ENCODE data around the gene GPD2. TPM values are rescaled to one million over a fixed set of nuclear protein-coding genes. Genes with fewer than 3 reads are reported as not detected.
"Not testable (repeated sequence)": the region's sequence is repeated elsewhere in the genome, so short reads cannot be mapped to it uniquely, and the experiment has no call there.

Gene GPD2
- total and polyA plus RNA-seq, 2 donors (not counting 1 experiment from before 2014, with no cell fraction given), result 21.6 to 46.6 TPM

DNA sequence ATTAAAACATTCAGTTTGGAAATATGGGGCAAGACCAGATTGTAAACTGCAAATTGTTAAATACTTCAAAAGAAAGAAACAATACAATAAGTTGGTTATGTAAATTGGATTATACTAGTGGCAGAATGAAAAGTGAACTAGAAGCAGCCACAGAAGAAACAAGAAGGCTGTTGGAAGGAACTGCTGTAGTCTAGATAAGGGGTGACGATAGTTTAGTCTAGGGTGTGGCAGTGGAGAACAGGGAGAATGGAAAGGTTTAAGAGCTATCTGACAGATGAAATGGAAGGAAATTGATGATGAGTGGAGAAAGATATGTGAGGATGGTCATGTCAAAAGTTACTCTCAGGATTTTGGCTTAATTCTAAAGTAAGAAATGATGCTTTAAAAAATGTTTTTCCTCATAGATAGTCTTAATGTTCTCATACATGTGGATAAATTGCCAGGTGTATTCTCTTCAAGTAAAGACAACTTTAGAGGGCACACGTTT lies 179.7 kb downstream of the GPD2 start:
- no peak overlapping the region for H3K9ac ChIP-seq (ENCODE audit: insufficient read depth, low read length)
- H3K4me2 ChIP-seq (ENCODE audit: extremely low read depth, insufficient read depth, low read length), result no peak overlapping the region
- no peaks in the 10 kb centered on the region for H4K20me1 ChIP-seq (ENCODE audit: control insufficient read depth, extremely low read depth, insufficient read depth, low read length)
- TF ChIP-seq EZH2 (IDR thresholded peaks at IDR 0.05; ENCODE audit: low read length, missing control alignments) (no peak), CTCF (conservative IDR thresholded peaks at IDR 0.05 in 1 of 2, IDR thresholded peaks at IDR 0.05 in 1 of 2; ENCODE audit: low read depth in 1 of 2, low read length in 2 of 2) (no peak)
- H3K9me3 ChIP-seq (ENCODE audit: control insufficient read depth, insufficient read depth, low read depth, low read length), result no peaks in the 10 kb centered on the region
- H3K4me1 ChIP-seq (ENCODE audit: control insufficient read depth, extremely low read depth, insufficient read depth, low read length), result no peaks in the 10 kb centered on the region
- no peak overlapping the region for H2AFZ ChIP-seq (ENCODE audit: low read length)
- H3K27ac ChIP-seq (ENCODE audit: insufficient read depth, low read length), result no peak overlapping the region
- no peak overlapping the region for H3K4me3 ChIP-seq (replicated peaks in 1 of 4; ENCODE audit: control extremely low read depth in 1 of 4, insufficient read depth in 1 of 4, low read depth in 3 of 4, low read length in 4 of 4)
- no peaks in the 10 kb centered on the region for H3K27me3 ChIP-seq (ENCODE audit: control insufficient read depth, insufficient read depth, low read length)
- no peaks in the 10 kb centered on the region for H3K36me3 ChIP-seq (ENCODE audit: control insufficient read depth, insufficient read depth, low read length)
- H3K79me2 ChIP-seq (ENCODE audit: control insufficient read depth, insufficient read depth, low read length), result no peaks in the 10 kb centered on the region
- DNase-seq (ENCODE audit: low read depth in 2 of 2), result no peak

- H2AFZ ChIP-seq (ENCODE audit: low read length); H3K4me1 ChIP-seq (ENCODE audit: control insufficient read depth, extremely low read depth, insufficient read depth, low read length); H3K27ac ChIP-seq (ENCODE audit: insufficient read depth, low read length); H3K9ac ChIP-seq (ENCODE audit: insufficient read depth, low read length); H4K20me1 ChIP-seq (ENCODE audit: control insufficient read depth, extremely low read depth, insufficient read depth, low read length); H3K4me2 ChIP-seq (ENCODE audit: extremely low read depth, insufficient read depth, low read length); H3K9me3 ChIP-seq (ENCODE audit: control insufficient read depth, insufficient read depth, low read depth, low read length); H3K79me2 ChIP-seq (ENCODE audit: control insufficient read depth, insufficient read depth, low read length); H3K36me3 ChIP-seq (ENCODE audit: control insufficient read depth, insufficient read depth, low read length); H3K4me3 ChIP-seq (replicated peaks in 1 of 4; ENCODE audit: control extremely low read depth in 1 of 4, insufficient read depth in 1 of 4, low read depth in 3 of 4, low read length in 4 of 4); DNase-seq (ENCODE audit: low read depth in 2 of 2); H3K27me3 ChIP-seq (ENCODE audit: control insufficient read depth, insufficient read depth, low read length): not testable (repeated sequence)
Measured at GRCh38 chr2:156618071-156618470, 181.9 kb downstream of the GPD2 start.

GRCh38 chr2:156619021-156619539 lies 182.9 kb downstream of the GPD2 start:
- no peaks in the 10 kb centered on the region for H3K27me3 ChIP-seq (ENCODE audit: control insufficient read depth, insufficient read depth, low read length)
- H3K36me3 ChIP-seq (ENCODE audit: control insufficient read depth, insufficient read depth, low read length), result no peaks in the 10 kb centered on the region
- no peaks in the 10 kb centered on the region for H3K79me2 ChIP-seq (ENCODE audit: control insufficient read depth, insufficient read depth, low read length)
- H3K27ac ChIP-seq (ENCODE audit: insufficient read depth, low read length), result no peak overlapping the region
- no peak overlapping the region for H3K4me3 ChIP-seq (replicated peaks in 1 of 4; ENCODE audit: control extremely low read depth in 1 of 4, insufficient read depth in 1 of 4, low read depth in 3 of 4, low read length in 4 of 4)
- H4K20me1 ChIP-seq (ENCODE audit: control insufficient read depth, extremely low read depth, insufficient read depth, low read length), result no peaks in the 10 kb centered on the region
- TF ChIP-seq EZH2 (IDR thresholded peaks at IDR 0.05; ENCODE audit: low read length, missing control alignments) (no peak), CTCF (conservative IDR thresholded peaks at IDR 0.05 in 1 of 2, IDR thresholded peaks at IDR 0.05 in 1 of 2; ENCODE audit: low read depth in 1 of 2, low read length in 2 of 2) (no peak)
- DNase-seq (ENCODE audit: low read depth in 2 of 2), result no peak
- no peak overlapping the region for H2AFZ ChIP-seq (ENCODE audit: low read length)
- H3K4me2 ChIP-seq (ENCODE audit: extremely low read depth, insufficient read depth, low read length), result no peak overlapping the region
- H3K9me3 ChIP-seq (ENCODE audit: control insufficient read depth, insufficient read depth, low read depth, low read length), result no peaks in the 10 kb centered on the region
- no peaks in the 10 kb centered on the region for H3K4me1 ChIP-seq (ENCODE audit: control insufficient read depth, extremely low read depth, insufficient read depth, low read length)
- no peak overlapping the region for H3K9ac ChIP-seq (ENCODE audit: insufficient read depth, low read length)
